HS-27A (cell line): ENCODE data around the gene PYGO2.

ENCODE experiments used
- DNase-seq: peaks from one replicate; pipeline ENCODE4 v3.0.0-alpha.2; 2012; ENCODE audit warnings: low read depth, missing footprints

PYGO2 gene

GRCh38 chr1:154960446-154961136, 991 bp downstream of the PYGO2 start:
- no peak for DNase-seq

GRCh38 chr1:154959426-154959780, 2.2 kb downstream of the PYGO2 start:
- no peak for DNase-seq

- no peak for DNase-seq
Observed at GRCh38 chr1:154958681-154959425, 2.7 kb downstream of the PYGO2 start.

GRCh38 chr1:154958036-154958435, 3.5 kb downstream of the PYGO2 start:
- no peak for DNase-seq

GRCh38 chr1:154957091-154957657, 4.4 kb downstream of the PYGO2 start:
- DNase-seq, result no peak

GRCh38 chr1:154956544-154956941, 5.0 kb downstream of the PYGO2 start:
- no peak for DNase-seq

- peak; percentile 79 for DNase-seq
Observed at GRCh38 chr1:154955718-154956543, 5.7 kb downstream of the PYGO2 start, which contains the start of gene PBXIP1. Gene PBXIP1 (minus strand): TSS chr1:154956099. CDS start chr1:154953721, 2,378 bp downstream.

- no peak for DNase-seq
Observed at GRCh38 chr1:154955039-154955717, 6.4 kb downstream of the PYGO2 start.

- no peak for DNase-seq
Observed at GRCh38 chr1:154954541-154954940, 7.0 kb downstream of the PYGO2 start.

GRCh38 chr1:154953611-154954038, 8.0 kb downstream of the PYGO2 start:
- DNase-seq, result no peak

- no peak for DNase-seq
Observed at GRCh38 chr1:154952664-154953063, 8.9 kb downstream of the PYGO2 start.

- no peak for DNase-seq
Observed at GRCh38 chr1:154951901-154952657, 9.5 kb downstream of the PYGO2 start.

- DNase-seq, result no peak
Observed at GRCh38 chr1:154948079-154948478, 13.5 kb downstream of the PYGO2 start.

- DNase-seq, result no peak
Observed at GRCh38 chr1:154945962-154946850, 15.4 kb downstream of the PYGO2 start.

GRCh38 chr1:154945160-154945961, 16.2 kb downstream of the PYGO2 start:
- no peak for DNase-seq

- no peak for DNase-seq
Observed at GRCh38 chr1:154944401-154945159, 17.0 kb downstream of the PYGO2 start.

GRCh38 chr1:154943649-154944400, 17.8 kb downstream of the PYGO2 start:
- DNase-seq, result no peak
